ENCODE results near the gene CHIC2.

- TF ChIP-seq CTCF (IDR thresholded peaks at IDR 0.05; ENCODE audit: poor library complexity) (no peak), EZH2 (IDR thresholded peaks at IDR 0.05; ENCODE audit: borderline replicate concordance) (no peak)
These were observed 89.8 kb downstream of the CHIC2 start for GRCh38 chr4:53974561-53974960.

Measured in hepatocyte (in vitro differentiated cells).